ENCODE measurements around the gene SERGEF.

- no peak for TF ChIP-seq CTCF (IDR thresholded peaks at IDR 0.05; ENCODE audit: insufficient read depth, low read length, poor library complexity, severe bottlenecking)
- TF ChIP-seq EZH2phosphoT487 (conservative IDR thresholded peaks at IDR 0.05; ENCODE audit: low read length) = no peak
These were observed 48.5 kb upstream of the SERGEF start for GRCh38 chr11:18061351-18061750.
